Measurements from ENCODE around the gene PRDX3.

The PRDX3 gene

GRCh38 chr10:119221666-119222065 is 43.1 kb upstream of the PRDX3 start:
- Histone ChIP-seq H3K4me1 (ENCODE audit: control insufficient read depth in 1 of 2, insufficient read depth in 1 of 2, low read depth in 1 of 2, low read length in 1 of 2) (no peaks in the 10 kb centered on the region), H3K36me3 (no peaks in the 10 kb centered on the region), H3K4me3 (ENCODE audit: low read depth in 1 of 2, low read length in 1 of 2) (no peak overlapping the region), H3K9me3 (no peaks in the 10 kb centered on the region), H3K27ac (no peak overlapping the region), H3K27me3 (peaks cover 7% of the 10 kb centered on the region)
- no peak for TF ChIP-seq CTCF (IDR thresholded peaks at IDR 0.05)

- Histone ChIP-seq H3K27ac (no peak overlapping the region), H3K36me3 (no peaks in the 10 kb centered on the region), H3K4me1 (ENCODE audit: control insufficient read depth in 1 of 2, insufficient read depth in 1 of 2, low read depth in 1 of 2, low read length in 1 of 2) (no peaks in the 10 kb centered on the region), H3K9me3 (no peaks in the 10 kb centered on the region), H3K27me3 (peaks cover 7% of the 10 kb centered on the region), H3K4me3 (ENCODE audit: low read depth in 1 of 2, low read length in 1 of 2) (no peak overlapping the region)
- TF ChIP-seq CTCF (IDR thresholded peaks at IDR 0.05) = no peak
Observed at GRCh38 chr10:119221201-119221600, 42.6 kb upstream of the PRDX3 start.

GRCh38 chr10:119219871-119220270 is 41.3 kb upstream of the PRDX3 start:
- H3K27ac ChIP-seq = no peak overlapping the region
- H3K9me3 ChIP-seq = no peaks in the 10 kb centered on the region
- H3K27me3 ChIP-seq = peaks cover 7% of the 10 kb centered on the region
- peaks cover 0 to 9% of the 10 kb centered on the region in 2 experiments for H3K4me1 ChIP-seq (ENCODE audit: control insufficient read depth in 1 of 2, insufficient read depth in 1 of 2, low read depth in 1 of 2, low read length in 1 of 2)
- no peaks in the 10 kb centered on the region for H3K36me3 ChIP-seq
- no peak overlapping the region for H3K4me3 ChIP-seq (ENCODE audit: low read depth in 1 of 2, low read length in 1 of 2)
- TF ChIP-seq CTCF (IDR thresholded peaks at IDR 0.05) = no peak

GRCh38 chr10:119217991-119218490 is 39.4 kb upstream of the PRDX3 start:
- TF ChIP-seq CTCF (IDR thresholded peaks at IDR 0.05) = no peak
- no peaks in the 10 kb centered on the region for H3K36me3 ChIP-seq
- H3K27me3 ChIP-seq = peaks cover 7% of the 10 kb centered on the region
- H3K9me3 ChIP-seq = no peaks in the 10 kb centered on the region
- no peak overlapping the region for H3K27ac ChIP-seq
- H3K4me3 ChIP-seq (ENCODE audit: low read depth in 1 of 2, low read length in 1 of 2) = no peak overlapping the region
- H3K4me1 ChIP-seq (ENCODE audit: control insufficient read depth in 1 of 2, insufficient read depth in 1 of 2, low read depth in 1 of 2, low read length in 1 of 2) = peaks cover 8 to 22% of the 10 kb centered on the region in 2 experiments

GRCh38 chr10:119217401-119217800 is 38.8 kb upstream of the PRDX3 start:
- Histone ChIP-seq H3K4me1 (ENCODE audit: control insufficient read depth in 1 of 2, insufficient read depth in 1 of 2, low read depth in 1 of 2, low read length in 1 of 2) (peaks cover 8 to 26% of the 10 kb centered on the region in 2 experiments), H3K27ac (no peak overlapping the region), H3K9me3 (no peaks in the 10 kb centered on the region), H3K27me3 (peaks cover 2% of the 10 kb centered on the region), H3K36me3 (no peaks in the 10 kb centered on the region), H3K4me3 (ENCODE audit: low read depth in 1 of 2, low read length in 1 of 2) (no peak overlapping the region)
- no peak for TF ChIP-seq CTCF (IDR thresholded peaks at IDR 0.05)

- H3K27me3 ChIP-seq = no peaks in the 10 kb centered on the region
- no peaks in the 10 kb centered on the region for H3K9me3 ChIP-seq
- no peak for TF ChIP-seq CTCF (IDR thresholded peaks at IDR 0.05)
- H3K27ac ChIP-seq = no peak overlapping the region
- H3K36me3 ChIP-seq = no peaks in the 10 kb centered on the region
- peaks cover 8 to 26% of the 10 kb centered on the region in 2 experiments for H3K4me1 ChIP-seq (ENCODE audit: control insufficient read depth in 1 of 2, insufficient read depth in 1 of 2, low read depth in 1 of 2, low read length in 1 of 2)
- H3K4me3 ChIP-seq (ENCODE audit: low read depth in 1 of 2, low read length in 1 of 2) = no peak overlapping the region
Observed at GRCh38 chr10:119216127-119216526, 37.5 kb upstream of the PRDX3 start.

Data from neutrophil (primary cell).